Heart right ventricle (tissue), 16 donors: ENCODE measurements around the gene SH3RF3. TPM values are rescaled to one million over a fixed set of nuclear protein-coding genes. Genes with fewer than 3 reads are reported as not detected.

ENCODE experiments used
- ATAC-seq, 8 donors: fragments of 200-7000 bp; cut with Tn5 transposase; one replicate each; pipeline ENCODE4 v1.9.1; 2020; ENCODE audit warnings: mild to moderate bottlenecking in 8 of 8, moderate library complexity in 8 of 8, moderate number of reproducible peaks in 1 of 8
- DNase-seq, 2 donors: peaks; one replicate each; pipeline ENCODE4 v3.0.0-alpha.2; 2020
- H3K27ac ChIP-seq, 10 donors: fragments of 200-600 bp; sonication (generic) in 2 of 10; one replicate each; pipeline versions ENCODE4 v1.5.0 to v1.8.0; 2020 to 2022; ENCODE audit warnings: mild to moderate bottlenecking in 3 of 10
- H3K27me3 ChIP-seq, 7 donors: fragments of 200-600 bp; one replicate each; pipeline ENCODE4 v1.8.0; 2021 to 2022; ENCODE audit warnings: mild to moderate bottlenecking in 2 of 7
- H3K36me3 ChIP-seq, 9 donors: fragments of 200-600 bp; sonication (generic) in 1 of 9; one replicate each; pipeline versions ENCODE4 v1.5.0 to v1.8.0; 2020 to 2022; ENCODE audit warnings: mild to moderate bottlenecking in 2 of 9
- H3K4me1 ChIP-seq, 9 donors: fragments of 200-600 bp; sonication (generic) in 1 of 9; one replicate each; pipeline versions ENCODE4 v1.5.0 to v1.8.0; 2020 to 2022; ENCODE audit warnings: mild to moderate bottlenecking in 4 of 9
- H3K4me3 ChIP-seq, 10 donors: fragments of 200-600 bp; sonication (generic) in 2 of 10; one replicate each; pipeline versions ENCODE4 v1.5.0 to v1.8.0; 2020 to 2022; ENCODE audit warnings: mild to moderate bottlenecking in 7 of 10, moderate library complexity in 2 of 10
- H3K9me3 ChIP-seq, 11 donors: fragments of 200-600 bp in 10 of 11; sonication (generic) in 2 of 11; one replicate each; pipeline versions ENCODE4 v1.5.0 to v1.8.0; 2013 to 2022; ENCODE audit warnings: mild to moderate bottlenecking in 2 of 11, control low read depth in 1 of 11, moderate library complexity in 1 of 11
- CTCF ChIP-seq, 9 donors: fragments of 200-600 bp; sonication (generic) in 2 of 9; IDR thresholded peaks; one replicate each; pipeline versions ENCODE4 v1.5.0 to v1.8.0; 2021 to 2022; ENCODE audit warnings: antibody characterized with exemption in 9 of 9, mild to moderate bottlenecking in 5 of 9, moderate library complexity in 1 of 9
- WGBS, 2 donors: extraction: QIAGEN DNeasy Blood & Tissue Kit; methylation state at CpG; one replicate each; pipeline ENCODE4 v1.1.7; 2013; ENCODE audit warnings: inconsistent platforms in 1 of 2; 5-methylcytosine and 5-hydroxymethylcytosine counted together
- intact Hi-C, 10 donors: fragments of 100-400 bp; cut with DNase I; formaldehyde crosslinking; loops; one replicate each; pipeline versions ENCODE4 v1.11.1 to v1.14.2; 2022
- polyA plus RNA-seq, 2 donors: library from polyadenylated mRNA; stranded (reverse); fragments of 200-250 nt; gene quantifications; one replicate each; pipeline ENCODE4 v1.2.3, GENCODE V29; 2013
- total RNA-seq, 10 donors: library from RNA; stranded (reverse); fragmentation: NEBNext Ultra II Directional in 3 of 10; extraction: Animal tissue kit (Norgen Biotek cat#: 25700) in 3 of 10; gene quantifications; one replicate each; pipeline versions ENCODE4 v1.2.1 to v1.2.4, GENCODE V29; 2021 to 2023
- donor health status: Arrhythmogenic right ventricular cardiomyopathy.
- donor health status: ischemic (EF 13 %, LVEDD 7.1; RV severe dilation, severe dysfunction).
- donor health status: healthy with polysubstance abuse.
- donor health status: DM: no; HTN: yes; CAD: no.
- donor health status: DM: no; HTN: no; CAD: no.
- donor health status: ischemic (EF 25% LVEDD 6.9; RV normal size, moderate dysfunction).
- donor health status: ischemic (EF 25% LVEDD 5.7; RV mildly dilated, moderate dysfunction).
- donor health status: healthy.
- donor health status: DM: yes; HTN: yes; CAD: no.
- donor health status: Ischemic cardiomyopathy.
- donor health status: ischemic (EF 35%, LVEDD 5.7; RV mildly dilated, moderate dysfunction).
- donor health status: nonischemic (EF 11% LVEDD 7.7; RV severe dilation, severe dysfunction).
- donor health status: DM: yes; HTN: yes; CAD: no.
- donor health status: PGD.
- donor health status: ischemic (EF 29% LVEDD 5.4; RV normal size, mild dysfunction).
- donor health status: nonischemic (EF 23%, LVEDD 6.1; RV moderate dilation, normal function).

The SH3RF3 gene
- total and polyA plus RNA-seq, 12 donors, result 5.0 to 11.5 (median 8.6) TPM

GRCh38 chr2:109304242-109304641 lies 175.2 kb downstream of the SH3RF3 start:
- ATAC-seq, result peak in 1 of 8 donors; percentile 23
- 73 to 74% methylated on average over 5 of the region's 5 CpGs for WGBS, 2 donors

GRCh38 chr2:109304731-109305470 lies 175.9 kb downstream of the SH3RF3 start:
- ATAC-seq (no peak), DNase-seq (no peak)
- peaks cover 0 to 19% (median 7%) of the 10 kb centered on the region in 9 donors for H3K4me1 ChIP-seq
- no peak for TF ChIP-seq CTCF (IDR thresholded peaks at IDR 0.05)
- H3K36me3 ChIP-seq, result no peaks in the 10 kb centered on the region
- H3K27me3 ChIP-seq, result no peaks in the 10 kb centered on the region
- H3K4me3 ChIP-seq, result no peak overlapping the region
- 83 to 88% methylated on average over 13 of the region's 13 CpGs for WGBS, 2 donors
- no peak overlapping the region for H3K27ac ChIP-seq
- intact Hi-C loops, result no loop called here
- peaks cover 0 to 3% (median 0%) of the 10 kb centered on the region in 11 donors for H3K9me3 ChIP-seq

More at GRCh38 chr2:109304242-109304641, 175.2 kb downstream of the SH3RF3 start:
- Histone ChIP-seq H3K27ac (no peak overlapping the region), H3K36me3 (no peaks in the 10 kb centered on the region), H3K4me3 (no peak overlapping the region), H3K4me1 (peaks cover 0 to 25% (median 14%) of the 10 kb centered on the region in 9 donors), H3K9me3 (peaks cover 0 to 2% (median 0%) of the 10 kb centered on the region in 11 donors), H3K27me3 (no peaks in the 10 kb centered on the region)
- DNase-seq, result no peak
- no peak for TF ChIP-seq CTCF (IDR thresholded peaks at IDR 0.05)
- intact Hi-C loops, result no loop called here

GRCh38 chr2:109305490-109306167 lies 176.6 kb downstream of the SH3RF3 start:
- no peak for ATAC-seq
- H3K4me1 ChIP-seq, result peaks cover 0 to 12% (median 2%) of the 10 kb centered on the region in 9 donors
- no peak overlapping the region for H3K27ac ChIP-seq
- no peaks in the 10 kb centered on the region for H3K36me3 ChIP-seq
- peaks cover 0 to 3% (median 0%) of the 10 kb centered on the region in 11 donors for H3K9me3 ChIP-seq
- H3K27me3 ChIP-seq, result no peaks in the 10 kb centered on the region
- intact Hi-C loops, result no loop called here
- DNase-seq, result no peak
- WGBS, 2 donors, result 78 to 84% methylated on average over 15 of the region's 15 CpGs
- H3K4me3 ChIP-seq, result no peak overlapping the region
- no peak for TF ChIP-seq CTCF (IDR thresholded peaks at IDR 0.05)

GRCh38 chr2:109306190-109306589 lies 177.2 kb downstream of the SH3RF3 start:
- Histone ChIP-seq H3K27ac (no peak overlapping the region), H3K27me3 (no peaks in the 10 kb centered on the region), H3K36me3 (no peaks in the 10 kb centered on the region), H3K4me1 (peaks cover 0 to 8% (median 0%) of the 10 kb centered on the region in 9 donors), H3K4me3 (no peak overlapping the region), H3K9me3 (peaks cover 0 to 3% (median 0%) of the 10 kb centered on the region in 11 donors)
- no peak for DNase-seq
- intact Hi-C loops, result no loop called here
- WGBS, 2 donors, result 65 to 66% methylated on average over 10 of the region's 10 CpGs
- ATAC-seq, result peak in 1 of 8 donors; percentile 22
- no peak for TF ChIP-seq CTCF (IDR thresholded peaks at IDR 0.05)
